Kidney tubule cell (primary cell): ENCODE results near the gene R3HCC1L.
"Not testable (repeated sequence)": the region's sequence is repeated elsewhere in the genome, so short reads cannot be mapped to it uniquely, and the experiment has no call there.

ENCODE experiments used
- DNase-seq: peaks from one replicate; pipeline ENCODE4 v3.0.0-alpha.2; 2018; ENCODE audit warnings: low spot score

Gene R3HCC1L

DNA sequence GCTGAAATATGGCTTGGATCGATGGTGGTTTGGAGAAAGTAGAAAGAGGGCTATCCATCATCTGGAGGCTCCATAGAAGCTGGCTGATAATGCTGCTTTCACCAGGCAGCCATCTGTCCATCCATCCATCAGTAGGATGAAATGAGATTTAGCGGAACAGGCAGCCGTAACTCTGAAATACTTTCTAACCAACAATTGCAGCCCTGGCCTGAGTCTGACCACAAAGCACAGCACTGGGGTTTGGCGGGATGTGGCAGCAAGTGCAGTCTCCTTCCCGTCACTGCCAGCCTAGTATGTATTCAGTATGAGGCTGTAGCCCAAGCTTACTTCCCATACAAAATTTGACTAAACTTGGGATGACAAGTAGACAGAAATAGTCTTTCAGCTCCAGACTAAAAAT, 38.0 kb downstream of the R3HCC1L start:
- DNase-seq = no peak

DNA sequence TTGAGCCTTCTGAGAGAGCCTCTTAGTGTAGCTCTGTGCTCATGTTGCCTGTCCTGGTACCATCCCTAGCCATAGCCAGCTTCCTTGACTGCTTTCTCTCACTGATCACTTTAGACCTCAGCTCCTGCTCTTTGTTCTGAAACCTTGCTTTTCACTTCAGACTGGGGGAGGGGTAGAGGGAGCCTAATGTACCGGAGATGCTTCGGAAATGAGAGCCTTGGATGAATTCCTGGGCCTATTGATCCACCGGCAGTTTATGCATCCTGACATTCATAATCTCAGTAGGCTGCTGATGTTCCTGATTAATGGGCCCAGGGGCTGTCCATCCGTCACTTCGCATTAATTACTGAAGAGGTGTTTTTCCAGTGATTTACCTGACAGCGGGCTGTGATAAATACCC, 38.8 kb downstream of the R3HCC1L start:
- no peak for DNase-seq

GRCh38 chr10:98182351-98182915, 48.0 kb downstream of the R3HCC1L start:
- DNase-seq = not testable (repeated sequence)

- DNase-seq = peak; percentile 11
Measured at GRCh38 chr10:98186681-98187080, 52.2 kb downstream of the R3HCC1L start.

GRCh38 chr10:98190773-98191172, 56.3 kb downstream of the R3HCC1L start:
- not testable (repeated sequence) for DNase-seq

GRCh38 chr10:98193037-98193436, 58.6 kb downstream of the R3HCC1L start:
- no peak for DNase-seq

DNA sequence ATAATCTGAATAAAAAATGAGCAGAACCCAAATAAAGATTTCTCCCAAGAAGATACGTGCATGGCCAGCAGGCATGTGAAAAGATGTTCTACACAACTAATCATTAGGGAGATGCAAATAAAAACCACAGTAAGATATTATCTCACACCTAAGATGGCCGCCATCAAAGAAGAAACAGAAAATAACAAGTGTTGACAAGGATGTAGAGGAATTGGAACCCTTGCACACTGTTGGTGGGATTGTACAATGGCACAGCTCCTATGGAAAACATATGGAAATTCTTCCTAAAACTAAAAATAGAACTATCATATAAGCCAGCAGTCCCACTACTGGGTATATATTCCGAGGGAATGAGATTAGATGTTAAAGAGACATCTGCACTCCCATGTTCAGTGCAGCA, 60.2 kb downstream of the R3HCC1L start:
- no peak for DNase-seq

- no peak for DNase-seq
Measured at GRCh38 chr10:98195120-98195519, 60.7 kb downstream of the R3HCC1L start.

DNA sequence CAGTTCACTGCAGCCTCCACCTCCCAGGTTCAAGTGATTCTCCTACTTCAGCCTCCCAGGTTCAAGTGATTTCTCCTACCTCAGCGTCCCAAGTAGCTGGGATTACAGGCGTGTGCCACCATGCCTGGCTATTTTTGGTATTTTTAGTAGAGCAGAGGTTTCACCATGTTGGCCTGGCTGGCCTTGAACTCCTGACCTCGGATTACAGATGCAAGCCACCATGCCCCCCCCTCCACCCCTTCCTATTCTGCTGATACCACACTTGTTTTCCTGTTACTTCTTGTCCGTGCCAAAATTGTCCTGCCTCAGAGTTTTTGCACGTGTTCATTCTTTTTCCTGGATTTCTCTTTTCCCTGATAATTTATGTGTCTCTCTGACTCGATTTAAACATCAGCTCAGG, 62.5 kb downstream of the R3HCC1L start:
- no peak for DNase-seq

- DNase-seq = no peak
Measured at GRCh38 chr10:98201760-98202159, 67.3 kb downstream of the R3HCC1L start.

GRCh38 chr10:98202378-98202777, 67.9 kb downstream of the R3HCC1L start:
- DNase-seq = no peak

GRCh38 chr10:98205351-98205750, 70.9 kb downstream of the R3HCC1L start:
- no peak for DNase-seq

GRCh38 chr10:98208925-98209324, 74.5 kb downstream of the R3HCC1L start:
- peak; percentile 31 for DNase-seq

DNA sequence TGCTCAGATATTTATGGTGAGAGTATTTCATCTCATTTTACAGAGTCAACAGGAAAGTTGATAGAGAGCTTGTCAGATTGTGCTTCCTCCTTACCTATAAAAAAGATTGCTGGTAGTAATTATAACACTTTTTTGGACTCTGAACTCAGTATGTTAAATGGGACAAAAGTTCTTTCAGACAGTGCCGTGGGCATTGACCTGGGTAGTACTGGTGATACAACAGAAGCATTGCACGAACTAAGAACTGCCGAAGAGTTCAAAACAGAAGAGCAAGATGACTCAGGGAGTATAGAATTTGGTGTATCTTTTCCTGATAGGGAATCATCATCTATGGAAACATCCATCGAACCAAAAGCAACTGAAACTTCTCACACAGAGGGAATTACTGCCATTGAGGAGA, 75.0 kb downstream of the R3HCC1L start:
- DNase-seq = no peak

- peak; percentile 20 for DNase-seq
Measured at GRCh38 chr10:98212196-98212595, 77.7 kb downstream of the R3HCC1L start.

- no peak for DNase-seq
Measured at GRCh38 chr10:98213740-98214139, 79.3 kb downstream of the R3HCC1L start.

- DNase-seq = no peak
Measured at GRCh38 chr10:98215373-98215772, 80.9 kb downstream of the R3HCC1L start.

- DNase-seq = no peak
Measured at GRCh38 chr10:98217801-98218200, 83.3 kb downstream of the R3HCC1L start.

DNA sequence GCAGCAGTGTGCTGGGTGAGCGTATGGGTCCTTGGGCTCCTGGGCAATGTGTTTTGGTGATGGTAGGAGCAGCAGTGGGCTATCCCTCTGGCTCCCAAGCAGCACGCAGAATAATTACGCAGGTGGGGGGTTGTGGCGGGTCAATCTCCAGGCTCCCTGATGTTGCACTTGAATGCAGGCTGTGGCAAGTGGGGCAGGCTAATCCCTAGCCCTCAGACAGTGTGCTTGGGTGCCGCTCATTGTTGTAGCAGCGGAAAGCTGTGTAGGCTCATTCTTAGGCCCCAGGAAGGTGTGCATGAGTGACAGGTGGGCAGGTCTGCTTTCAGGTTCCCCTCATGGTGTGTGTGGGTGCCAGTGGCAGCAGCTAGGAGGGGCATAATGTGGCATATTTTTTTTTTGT, 89.4 kb downstream of the R3HCC1L start:
- no peak for DNase-seq

DNA sequence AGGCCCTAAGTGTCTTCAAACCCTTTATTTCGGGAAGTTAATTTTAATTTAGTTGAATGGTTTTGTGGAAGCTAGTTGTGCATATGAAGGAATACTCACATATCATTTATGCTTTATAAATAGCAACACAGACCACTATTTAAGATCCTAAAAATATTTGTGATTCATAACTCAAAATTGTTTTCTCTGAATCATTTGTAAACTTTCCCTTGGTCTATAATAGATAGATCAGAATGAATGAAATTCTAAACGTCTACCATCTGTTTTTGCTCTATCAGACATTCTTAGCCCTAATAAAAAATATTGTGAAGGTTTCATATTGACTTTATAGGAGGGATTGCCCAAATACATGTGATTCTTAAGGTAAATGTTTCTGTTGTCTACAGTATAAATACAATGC, 90.1 kb downstream of the R3HCC1L start:
- no peak for DNase-seq

DNA sequence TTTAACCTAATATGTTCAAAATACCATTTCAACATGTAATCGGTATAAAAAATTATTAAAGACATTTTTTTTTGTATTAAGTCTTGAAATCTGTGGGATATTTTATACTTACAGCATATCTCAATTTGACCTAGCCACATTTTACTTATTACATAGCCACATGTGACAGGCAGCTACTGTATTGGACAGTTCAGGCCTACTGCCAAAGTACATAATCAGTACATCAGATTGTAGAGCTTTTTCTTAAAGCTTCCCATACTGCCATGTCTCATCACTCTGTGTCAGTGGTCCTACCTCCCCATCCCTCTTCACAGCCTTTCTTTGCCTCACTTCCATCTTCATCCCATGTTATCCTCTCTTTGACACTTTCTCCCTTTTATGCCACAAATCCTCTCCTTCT, 90.5 kb downstream of the R3HCC1L start:
- no peak for DNase-seq

- DNase-seq = no peak
Measured at GRCh38 chr10:98226508-98227144, 92.2 kb downstream of the R3HCC1L start.

DNA sequence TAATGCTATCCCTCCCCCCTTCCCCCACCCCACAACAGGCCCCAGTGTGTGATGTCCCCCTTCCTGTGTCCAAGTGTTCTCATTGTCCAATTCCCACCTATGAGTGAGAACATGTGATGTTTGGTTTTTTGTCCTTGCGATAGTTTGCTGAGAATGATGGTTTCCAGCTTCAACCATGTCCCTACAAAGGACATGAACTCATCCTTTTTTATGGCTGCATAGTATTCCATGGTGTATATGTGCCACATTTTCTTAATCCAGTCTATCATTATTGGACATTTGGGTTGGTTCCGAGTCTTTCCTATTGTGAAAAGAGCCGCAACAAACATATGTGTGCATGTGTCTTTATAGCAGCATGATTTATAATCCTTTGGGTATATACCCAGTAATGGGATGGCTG, 93.3 kb downstream of the R3HCC1L start:
- not testable (repeated sequence) for DNase-seq

DNA sequence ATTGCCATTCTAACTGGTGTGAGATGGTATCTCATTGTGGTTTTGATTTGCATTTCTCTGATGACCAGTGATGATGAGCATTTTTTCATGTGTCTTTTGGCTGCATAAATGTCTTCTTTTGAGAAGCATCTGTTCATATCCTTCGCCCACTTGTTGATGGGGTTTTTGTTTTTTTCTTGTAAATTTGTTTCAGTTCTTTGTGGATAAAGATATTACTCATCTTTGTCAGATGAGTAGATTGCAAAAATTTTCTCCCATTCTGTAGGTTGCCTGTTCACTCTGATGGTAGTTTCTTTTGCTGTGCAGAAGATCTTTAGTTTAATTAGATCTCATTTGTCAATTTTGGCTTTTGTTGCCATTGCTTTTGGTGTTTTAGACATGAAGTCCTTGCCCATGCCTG, 93.8 kb downstream of the R3HCC1L start:
- DNase-seq = not testable (repeated sequence)
